CD14-positive monocyte (primary cell): Measurements from ENCODE around the gene SLC25A19. TPM values are rescaled to one million over a fixed set of nuclear protein-coding genes. Genes with fewer than 3 reads are reported as not detected.

Experiments used
- DNase-seq, 3 donors: peaks; one replicate each; pipeline ENCODE4 v3.0.0-alpha.2; 2011 to 2022
- H2AFZ ChIP-seq: 2 replicates; pipeline ENCODE4 v1.6.0; 2012; ENCODE audit warnings: mild to moderate bottlenecking, low read depth, low read length, inconsistent platforms; ENCODE audit not compliant: insufficient read depth, poor library complexity, severe bottlenecking
- H3K27ac ChIP-seq, 2 donors: 1 replicate in 1 of 2; 2 replicates in 1 of 2; pipeline ENCODE4 v1.5.1; 2012 to 2013; ENCODE audit warnings: low read length in 2 of 2, control low read depth in 1 of 2, inconsistent platforms in 1 of 2, low read depth in 1 of 2, mild to moderate bottlenecking in 1 of 2
- H3K27me3 ChIP-seq, 2 donors: one replicate each; pipeline versions ENCODE4 v1.6.0 to v1.6.1; 2011 to 2013; ENCODE audit warnings: low read length in 2 of 2; ENCODE audit not compliant: control insufficient read depth in 2 of 2, insufficient read depth in 2 of 2
- H3K36me3 ChIP-seq, 2 donors: replicated peaks in 1 of 2; 1 replicate in 1 of 2; 2 replicates in 1 of 2; pipeline versions ENCODE4 v1.5.1 to v1.6.1; 2012 to 2013; ENCODE audit warnings: low read length in 2 of 2, control low read depth in 1 of 2, inconsistent platforms in 1 of 2, mild to moderate bottlenecking in 1 of 2; ENCODE audit not compliant: insufficient read depth in 2 of 2, control insufficient read depth in 1 of 2
- H3K4me1 ChIP-seq, 2 donors: 1 replicate in 1 of 2; 2 replicates in 1 of 2; pipeline versions ENCODE4 v1.5.1 to v1.6.1; 2012 to 2013; ENCODE audit warnings: low read length in 2 of 2, control low read depth in 1 of 2, inconsistent platforms in 1 of 2, mild to moderate bottlenecking in 1 of 2, moderate library complexity in 1 of 2; ENCODE audit not compliant: insufficient read depth in 2 of 2, control insufficient read depth in 1 of 2
- H3K4me2 ChIP-seq: replicated peaks from 2 replicates; pipeline ENCODE3; 2012; ENCODE audit warnings: low read length, moderate library complexity, mild to moderate bottlenecking; ENCODE audit not compliant: poor library complexity, severe bottlenecking; ENCODE audit errors: extremely low read depth
- H3K4me3 ChIP-seq, 3 experiments: fragments of 200-600 bp in 1 of 3; sonication (generic) in 1 of 3; replicated peaks in 1 of 3; 1 replicate in 2 of 3; 2 replicates in 1 of 3; pipeline ENCODE4 v1.5.1; 2011 to 2013; ENCODE audit warnings: low read length in 3 of 3, mild to moderate bottlenecking in 3 of 3, control low read depth in 2 of 3, low read depth in 2 of 3, inconsistent platforms in 1 of 3, moderate library complexity in 1 of 3
- H3K79me2 ChIP-seq: 2 replicates; pipeline ENCODE4 v1.6.0; 2012; ENCODE audit warnings: mild to moderate bottlenecking, control low read depth, inconsistent platforms, low read length, moderate library complexity; ENCODE audit not compliant: insufficient read depth
- H3K9ac ChIP-seq: 2 replicates; pipeline ENCODE4 v1.6.0; 2017; ENCODE audit warnings: low read length, mild to moderate bottlenecking; ENCODE audit not compliant: insufficient read depth, poor library complexity, severe bottlenecking
- H3K9me3 ChIP-seq, 2 donors: replicated peaks in 1 of 2; 1 replicate in 1 of 2; 2 replicates in 1 of 2; pipeline versions ENCODE4 v1.5.1 to v1.6.1; 2012 to 2013; ENCODE audit warnings: low read length in 2 of 2, control low read depth in 1 of 2; ENCODE audit not compliant: control insufficient read depth in 1 of 2, insufficient read depth in 1 of 2
- H4K20me1 ChIP-seq: 2 replicates; pipeline ENCODE4 v1.6.0; 2012; ENCODE audit warnings: mild to moderate bottlenecking, low read length, control low read depth, moderate library complexity; ENCODE audit not compliant: insufficient read depth
- H3K27ac Mint-ChIP-seq, 7 donors: one replicate each; pipeline ENCODE4 v1.8.0; 2020; ENCODE audit warnings: mild to moderate bottlenecking in 7 of 7, mixed read lengths in 7 of 7, moderate library complexity in 6 of 7, inconsistent platforms in 2 of 7
- H3K27me3 Mint-ChIP-seq, 3 donors: one replicate each; pipeline ENCODE4 v1.8.0; 2021 to 2022; ENCODE audit warnings: low read depth in 3 of 3, mild to moderate bottlenecking in 3 of 3, mixed read lengths in 3 of 3, moderate library complexity in 3 of 3, inconsistent platforms in 1 of 3
- H3K36me3 Mint-ChIP-seq, 2 donors: one replicate each; pipeline ENCODE4 v1.8.0; 2020; ENCODE audit warnings: mixed read lengths in 2 of 2, inconsistent platforms in 1 of 2, mild to moderate bottlenecking in 1 of 2
- H3K4me1 Mint-ChIP-seq: one replicate; pipeline ENCODE4 v1.8.0; 2020; ENCODE audit warnings: mild to moderate bottlenecking, mixed read lengths
- H3K4me3 Mint-ChIP-seq, 2 donors: one replicate each; pipeline ENCODE4 v1.8.0; 2020; ENCODE audit warnings: mild to moderate bottlenecking in 2 of 2, mixed read lengths in 2 of 2, moderate library complexity in 1 of 2
- H3K9me3 Mint-ChIP-seq, 7 donors: one replicate each; pipeline ENCODE4 v1.8.0; 2020 to 2022; ENCODE audit warnings: mixed read lengths in 7 of 7, mild to moderate bottlenecking in 6 of 7, moderate library complexity in 6 of 7, inconsistent platforms in 2 of 7
- WGBS: methylation state at CpG from one replicate; pipeline ENCODE4 v1.1.5; 2013; ENCODE audit warnings: missing lambda C conversion rate; ENCODE audit not compliant: insufficient coverage; 5-methylcytosine and 5-hydroxymethylcytosine counted together
- intact Hi-C, 2 donors: fragments of 100-400 bp; cut with micrococcal nuclease; formaldehyde crosslinking; loops; one replicate each; pipeline versions ENCODE4 v1.15.0 to v1.15.1; 2023
- polyA plus RNA-seq, 3 donors: library from polyadenylated mRNA; depleted of rRNA in 1 of 3; unstranded in 2 of 3; stranded (reverse) in 1 of 3; fragments of 300-500 nt in 2 of 3; fragments of >200 nt in 1 of 3; fragmentation: Illumina TruSeq in 2 of 3; gene quantifications; 1 replicate in 2 of 3; 2 replicates in 1 of 3; pipeline ENCODE4 v1.2.3, GENCODE V29; 2012 to 2021
- TF ChIP-seq, protein P1 (sequence below): fragments of 200-600 bp; IDR thresholded peaks from one replicate; pipeline ENCODE4 v1.8.0; 2022; ENCODE audit warnings: antibody characterized with exemption, mild to moderate bottlenecking

SLC25A19 gene
- polyA plus RNA-seq, 3 donors: 14.4 to 21.5 (median 18.8) TPM

DNA sequence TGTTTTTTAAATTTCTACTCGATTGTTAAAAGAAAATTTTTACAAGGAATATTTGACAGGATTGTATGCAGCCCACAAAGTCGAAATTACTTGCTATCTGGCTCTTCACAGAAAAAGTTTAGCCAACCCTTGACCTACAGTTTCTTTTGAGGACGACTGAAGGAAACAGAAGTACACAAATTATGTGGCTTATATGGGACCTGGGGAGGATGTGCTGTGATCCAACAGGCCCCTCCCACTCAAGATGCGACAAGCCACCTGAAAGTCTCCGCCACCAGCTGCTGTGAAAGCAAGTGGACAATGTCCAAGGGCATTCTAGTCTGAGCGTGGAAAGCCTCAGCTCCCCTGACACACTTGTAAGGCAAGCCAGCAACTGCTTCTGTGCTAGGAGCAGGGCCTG is 42.4 kb upstream of the SLC25A19 start:
- TF ChIP-seq, protein P1, sequence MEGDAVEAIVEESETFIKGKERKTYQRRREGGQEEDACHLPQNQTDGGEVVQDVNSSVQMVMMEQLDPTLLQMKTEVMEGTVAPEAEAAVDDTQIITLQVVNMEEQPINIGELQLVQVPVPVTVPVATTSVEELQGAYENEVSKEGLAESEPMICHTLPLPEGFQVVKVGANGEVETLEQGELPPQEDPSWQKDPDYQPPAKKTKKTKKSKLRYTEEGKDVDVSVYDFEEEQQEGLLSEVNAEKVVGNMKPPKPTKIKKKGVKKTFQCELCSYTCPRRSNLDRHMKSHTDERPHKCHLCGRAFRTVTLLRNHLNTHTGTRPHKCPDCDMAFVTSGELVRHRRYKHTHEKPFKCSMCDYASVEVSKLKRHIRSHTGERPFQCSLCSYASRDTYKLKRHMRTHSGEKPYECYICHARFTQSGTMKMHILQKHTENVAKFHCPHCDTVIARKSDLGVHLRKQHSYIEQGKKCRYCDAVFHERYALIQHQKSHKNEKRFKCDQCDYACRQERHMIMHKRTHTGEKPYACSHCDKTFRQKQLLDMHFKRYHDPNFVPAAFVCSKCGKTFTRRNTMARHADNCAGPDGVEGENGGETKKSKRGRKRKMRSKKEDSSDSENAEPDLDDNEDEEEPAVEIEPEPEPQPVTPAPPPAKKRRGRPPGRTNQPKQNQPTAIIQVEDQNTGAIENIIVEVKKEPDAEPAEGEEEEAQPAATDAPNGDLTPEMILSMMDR: no peak
- H3K27me3 ChIP-seq: no peaks in the 10 kb centered on the region
- H3K4me3 ChIP-seq: no peak overlapping the region
- H3K36me3 ChIP-seq: peaks cover 37 to 48% of the 10 kb centered on the region in 2 donors
- H3K27me3 Mint-ChIP-seq: no peaks in the 10 kb centered on the region
- H3K36me3 Mint-ChIP-seq: peaks cover 35 to 66% of the 10 kb centered on the region in 2 donors
- peaks cover 38% of the 10 kb centered on the region for H3K4me1 Mint-ChIP-seq
- no peak overlapping the region for H2AFZ ChIP-seq
- H3K79me2 ChIP-seq: peaks cover 99% of the 10 kb centered on the region
- no peak for DNase-seq
- intact Hi-C loops: no loop called here
- WGBS: 100% methylated on average over 1 of the region's 6 CpGs
- H3K9me3 Mint-ChIP-seq: peaks cover 0 to 2% (median 0%) of the 10 kb centered on the region in 7 donors
- H3K27ac Mint-ChIP-seq: peak overlapping the region in 4 of 7 donors; percentile 13 to 45 (median 37)
- H3K9me3 ChIP-seq: no peaks in the 10 kb centered on the region
- H3K4me1 ChIP-seq: peaks cover 16 to 21% of the 10 kb centered on the region in 2 donors
- H3K4me3 Mint-ChIP-seq: no peak overlapping the region
- peaks cover 99% of the 10 kb centered on the region for H4K20me1 ChIP-seq
- H3K27ac ChIP-seq: peak overlapping the region in 1 of 2 donors; percentile 67
- no peak overlapping the region for H3K4me2 ChIP-seq
- H3K9ac ChIP-seq: no peak overlapping the region

DNA sequence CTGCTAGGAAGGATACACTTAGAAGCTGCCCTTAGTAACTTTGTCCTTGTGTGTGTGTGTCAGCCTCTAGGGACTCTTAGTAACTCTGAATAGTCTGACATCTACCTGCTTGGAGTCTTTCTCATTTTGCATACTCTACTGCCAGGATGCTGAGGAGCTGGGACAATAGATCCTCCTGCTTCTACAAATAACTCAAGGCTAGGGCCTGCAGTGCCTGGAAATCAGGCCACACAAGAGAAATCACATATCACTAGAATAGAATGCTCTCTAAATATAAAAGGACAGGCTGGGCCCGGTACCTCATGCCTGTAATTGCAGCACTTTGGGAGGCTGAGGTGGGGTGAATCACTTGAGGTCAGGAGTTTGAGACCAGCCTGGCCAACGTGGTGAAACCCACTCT is 38.5 kb upstream of the SLC25A19 start:
- no peaks in the 10 kb centered on the region for H3K9me3 ChIP-seq
- H3K27me3 ChIP-seq: no peaks in the 10 kb centered on the region
- Mint-ChIP-seq H3K27me3 (no peaks in the 10 kb centered on the region), H3K27ac (peak overlapping the region in 6 of 7 donors; percentile 75 to 90 (median 84)), H3K36me3 (peaks cover 54 to 80% of the 10 kb centered on the region in 2 donors), H3K9me3 (peaks cover 0 to 3% (median 0%) of the 10 kb centered on the region in 7 donors), H3K4me1 (peaks cover 54% of the 10 kb centered on the region), H3K4me3 (no peak overlapping the region)
- no peak overlapping the region for H3K9ac ChIP-seq
- intact Hi-C loops: loop anchor here in 1 of 2 donors (5.0 kb wide), 1 partner anchor 35 kb away; no protein-coding TSS in a partner anchor
- no peak overlapping the region for H2AFZ ChIP-seq
- TF ChIP-seq, protein P1: no peak
- H3K4me1 ChIP-seq: peaks cover 51% of the 10 kb centered on the region in 2 donors
- peaks cover 98% of the 10 kb centered on the region for H4K20me1 ChIP-seq
- H3K27ac ChIP-seq: peak overlapping the region; percentile 33 to 59
- no peak for DNase-seq
- no peak overlapping the region for H3K4me2 ChIP-seq
- H3K79me2 ChIP-seq: peaks cover 100% of the 10 kb centered on the region
- H3K36me3 ChIP-seq: peaks cover 48 to 62% of the 10 kb centered on the region in 2 donors
- WGBS: 60% methylated on average over 1 of the region's 2 CpGs
- H3K4me3 ChIP-seq: no peak overlapping the region
